CD4-positive, alpha-beta memory T cell (primary cell): ENCODE data around the gene SS18L1. TPM values are rescaled to one million over a fixed set of nuclear protein-coding genes. Genes with fewer than 3 reads are reported as not detected.

Source experiments
- CTCF ChIA-PET: fragments of 350-600 bp; sonication (Branson Sonifier 250); formaldehyde crosslinking; loops from one replicate; lab custom pipeline; 2021; ENCODE audit warnings: inconsistent platforms; ENCODE audit not compliant: partially characterized antibody; lab: Charles Lee
- POLR2A ChIA-PET: fragments of 350-600 bp; sonication (Branson Sonifier 250); formaldehyde crosslinking; loops from one replicate; lab custom pipeline; 2021; ENCODE audit not compliant: partially characterized antibody; lab: Charles Lee
- DNase-seq, 5 donors: peaks; one replicate each; pipeline versions ENCODE4 v3.0.0 to v3.0.0-alpha.2; 2020 to 2022; ENCODE audit warnings: mixed read lengths in 1 of 5
- H3K27ac ChIP-seq: one replicate; pipeline ENCODE4 v1.7.0; 2013; ENCODE audit warnings: low read depth, low read length
- H3K27me3 ChIP-seq: 2 replicates; pipeline ENCODE4 v1.7.0; 2013; ENCODE audit warnings: mild to moderate bottlenecking, low read length, moderate library complexity; ENCODE audit not compliant: insufficient read depth
- H3K36me3 ChIP-seq: 2 replicates; pipeline ENCODE4 v1.7.0; 2013; ENCODE audit warnings: mild to moderate bottlenecking, low read length, moderate library complexity; ENCODE audit not compliant: insufficient read depth
- H3K4me1 ChIP-seq: 2 replicates; pipeline ENCODE4 v1.7.0; 2013; ENCODE audit warnings: mild to moderate bottlenecking, low read length, moderate library complexity; ENCODE audit not compliant: insufficient read depth
- H3K4me3 ChIP-seq, 2 donors: one replicate each; pipeline ENCODE4 v1.7.0; 2013; ENCODE audit warnings: low read length in 2 of 2, mild to moderate bottlenecking in 1 of 2
- H3K9me3 ChIP-seq, 2 donors: one replicate each; pipeline ENCODE4 v1.7.0; 2013; ENCODE audit warnings: low read length in 2 of 2, control low read depth in 1 of 2; ENCODE audit not compliant: control insufficient read depth in 1 of 2
- H3K27ac Mint-ChIP-seq, 7 donors: one replicate each; pipeline ENCODE4 v1.8.0; 2020 to 2021; ENCODE audit warnings: mixed read lengths in 7 of 7, mild to moderate bottlenecking in 6 of 7, inconsistent platforms in 3 of 7, moderate library complexity in 3 of 7
- H3K27me3 Mint-ChIP-seq, 2 donors: one replicate each; pipeline ENCODE4 v1.8.0; 2020 to 2021; ENCODE audit warnings: mixed read lengths in 2 of 2
- H3K36me3 Mint-ChIP-seq, 2 donors: one replicate each; pipeline ENCODE4 v1.8.0; 2020 to 2021; ENCODE audit warnings: mixed read lengths in 2 of 2, inconsistent platforms in 1 of 2, mild to moderate bottlenecking in 1 of 2
- H3K4me1 Mint-ChIP-seq, 4 donors: one replicate each; pipeline ENCODE4 v1.8.0; 2020 to 2021; ENCODE audit warnings: mixed read lengths in 4 of 4, mild to moderate bottlenecking in 1 of 4
- H3K4me3 Mint-ChIP-seq, 8 donors: one replicate each; pipeline ENCODE4 v1.8.0; 2020 to 2021; ENCODE audit warnings: mixed read lengths in 8 of 8, mild to moderate bottlenecking in 7 of 8, moderate library complexity in 6 of 8, inconsistent platforms in 3 of 8
- H3K9me3 Mint-ChIP-seq, 8 donors: one replicate each; pipeline ENCODE4 v1.8.0; 2020 to 2021; ENCODE audit warnings: mixed read lengths in 8 of 8, mild to moderate bottlenecking in 5 of 8, inconsistent platforms in 3 of 8, moderate library complexity in 1 of 8
- intact Hi-C: fragments of 100-400 bp; cut with micrococcal nuclease; formaldehyde crosslinking; loops from one replicate; pipeline ENCODE4 v1.15.1; 2023
- polyA plus RNA-seq, 2 donors: library from polyadenylated mRNA; unstranded; fragments of 300-500 nt; fragmentation: Illumina TruSeq; gene quantifications; one replicate each; pipeline ENCODE4 v1.2.3, GENCODE V29; 2021
- total RNA-seq, 2 experiments: library from RNA; stranded (reverse); gene quantifications; one replicate each; pipeline ENCODE4 v1.2.3, GENCODE V29; 2021

Gene SS18L1
- total and polyA plus RNA-seq, 4 experiments from 2014 or later: 0.71 to 24.8 (median 12.0) TPM

GRCh38 chr20:62175711-62176110, 32.1 kb downstream of the SS18L1 start:
- Histone ChIP-seq H3K4me1 (no peaks in the 10 kb centered on the region), H3K27me3 (no peaks in the 10 kb centered on the region), H3K4me3 (no peak overlapping the region), H3K27ac (no peak overlapping the region), H3K36me3 (peaks cover 4% of the 10 kb centered on the region), H3K9me3 (no peaks in the 10 kb centered on the region)
- H3K9me3 Mint-ChIP-seq: no peaks in the 10 kb centered on the region
- DNase-seq: no peak
- ChIA-PET POLR2A (no interaction called here), CTCF (no interaction called here)
- intact Hi-C loops: no loop called here
- peak overlapping the region in 1 of 7 donors; percentile 68 for H3K27ac Mint-ChIP-seq
- H3K36me3 Mint-ChIP-seq: peaks cover 10 to 20% of the 10 kb centered on the region in 2 donors
- no peak overlapping the region for H3K4me3 Mint-ChIP-seq
- no peaks in the 10 kb centered on the region for H3K4me1 Mint-ChIP-seq
- H3K27me3 Mint-ChIP-seq: no peaks in the 10 kb centered on the region

GRCh38 chr20:62176866-62177265, 33.3 kb downstream of the SS18L1 start:
- no peaks in the 10 kb centered on the region for H3K9me3 Mint-ChIP-seq
- DNase-seq: no peak
- peaks cover 10 to 18% of the 10 kb centered on the region in 2 donors for H3K36me3 Mint-ChIP-seq
- H3K4me3 ChIP-seq: no peak overlapping the region
- H3K4me1 ChIP-seq: peaks cover 3% of the 10 kb centered on the region
- CTCF ChIA-PET: no interaction called here
- H3K9me3 ChIP-seq: no peaks in the 10 kb centered on the region
- H3K36me3 ChIP-seq: peaks cover 4% of the 10 kb centered on the region
- no peaks in the 10 kb centered on the region for H3K27me3 Mint-ChIP-seq
- peak overlapping the region in 1 of 7 donors; percentile 36 for H3K27ac Mint-ChIP-seq
- intact Hi-C loops: no loop called here
- no peak overlapping the region for H3K4me3 Mint-ChIP-seq
- H3K4me1 Mint-ChIP-seq: peaks cover 3 to 4% (median 3%) of the 10 kb centered on the region in 4 donors
- POLR2A ChIA-PET: no interaction called here
- no peaks in the 10 kb centered on the region for H3K27me3 ChIP-seq
- no peak overlapping the region for H3K27ac ChIP-seq

GRCh38 chr20:62177307-62177706, 33.7 kb downstream of the SS18L1 start:
- no peak for DNase-seq
- ChIA-PET POLR2A (no interaction called here), CTCF (interaction anchor here (0.7 kb wide), 1 partner anchor 692 kb away, joined by 3 read pairs; no protein-coding TSS in a partner anchor)
- no peak overlapping the region for H3K4me3 ChIP-seq
- peaks cover 4% of the 10 kb centered on the region for H3K36me3 ChIP-seq
- H3K9me3 Mint-ChIP-seq: no peaks in the 10 kb centered on the region
- intact Hi-C loops: no loop called here
- H3K27me3 Mint-ChIP-seq: no peaks in the 10 kb centered on the region
- no peak overlapping the region for H3K27ac ChIP-seq
- peaks cover 6 to 8% (median 7%) of the 10 kb centered on the region in 4 donors for H3K4me1 Mint-ChIP-seq
- H3K27ac Mint-ChIP-seq: no peak overlapping the region
- no peaks in the 10 kb centered on the region for H3K9me3 ChIP-seq
- H3K36me3 Mint-ChIP-seq: peaks cover 10 to 19% of the 10 kb centered on the region in 2 donors
- no peak overlapping the region for H3K4me3 Mint-ChIP-seq
- H3K27me3 ChIP-seq: no peaks in the 10 kb centered on the region
- peaks cover 7% of the 10 kb centered on the region for H3K4me1 ChIP-seq

- H3K27ac Mint-ChIP-seq: no peak overlapping the region
- H3K4me3 ChIP-seq: no peak overlapping the region
- CTCF ChIA-PET: no interaction called here
- peaks cover 10 to 18% (median 11%) of the 10 kb centered on the region in 4 donors for H3K4me1 Mint-ChIP-seq
- intact Hi-C loops: no loop called here
- H3K27me3 ChIP-seq: no peaks in the 10 kb centered on the region
- H3K4me3 Mint-ChIP-seq: no peak overlapping the region
- H3K36me3 Mint-ChIP-seq: peaks cover 10 to 25% of the 10 kb centered on the region in 2 donors
- H3K9me3 Mint-ChIP-seq: peaks cover 0 to 2% (median 0%) of the 10 kb centered on the region in 8 donors
- H3K27me3 Mint-ChIP-seq: no peaks in the 10 kb centered on the region
- H3K36me3 ChIP-seq: peaks cover 4% of the 10 kb centered on the region
- no peaks in the 10 kb centered on the region for H3K9me3 ChIP-seq
- no peak for DNase-seq
- peaks cover 9% of the 10 kb centered on the region for H3K4me1 ChIP-seq
- POLR2A ChIA-PET: no interaction called here
- H3K27ac ChIP-seq: no peak overlapping the region
Measured at GRCh38 chr20:62178316-62179161, 35.0 kb downstream of the SS18L1 start.

GRCh38 chr20:62179162-62179504, 35.6 kb downstream of the SS18L1 start:
- no peak overlapping the region for H3K27ac ChIP-seq
- no peaks in the 10 kb centered on the region for H3K9me3 ChIP-seq
- DNase-seq: no peak
- H3K9me3 Mint-ChIP-seq: peaks cover 0 to 2% (median 0%) of the 10 kb centered on the region in 8 donors
- peaks cover 4% of the 10 kb centered on the region for H3K36me3 ChIP-seq
- peaks cover 7 to 22% of the 10 kb centered on the region in 2 donors for H3K36me3 Mint-ChIP-seq
- H3K27me3 ChIP-seq: no peaks in the 10 kb centered on the region
- intact Hi-C loops: no loop called here
- peaks cover 15% of the 10 kb centered on the region for H3K4me1 ChIP-seq
- no peak overlapping the region for H3K27ac Mint-ChIP-seq
- H3K4me1 Mint-ChIP-seq: peaks cover 13 to 24% (median 15%) of the 10 kb centered on the region in 4 donors
- H3K4me3 ChIP-seq: no peak overlapping the region
- no peak overlapping the region for H3K4me3 Mint-ChIP-seq
- ChIA-PET CTCF (no interaction called here), POLR2A (no interaction called here)
- H3K27me3 Mint-ChIP-seq: no peaks in the 10 kb centered on the region

GRCh38 chr20:62181808-62182207, 38.2 kb downstream of the SS18L1 start:
- peak overlapping the region in 1 of 2 donors; percentile 92 for H3K4me3 ChIP-seq
- H3K9me3 ChIP-seq: no peaks in the 10 kb centered on the region
- Mint-ChIP-seq H3K36me3 (peaks cover 0 to 12% of the 10 kb centered on the region in 2 donors), H3K9me3 (peaks cover 0 to 2% (median 0%) of the 10 kb centered on the region in 8 donors), H3K4me1 (peaks cover 15 to 41% (median 30%) of the 10 kb centered on the region in 4 donors), H3K27me3 (no peaks in the 10 kb centered on the region), H3K27ac (peak overlapping the region; percentile 93 to 98 (median 96)), H3K4me3 (peak overlapping the region; percentile 89 to 97 (median 92))
- H3K4me1 ChIP-seq: peaks cover 22% of the 10 kb centered on the region
- no peaks in the 10 kb centered on the region for H3K27me3 ChIP-seq
- peak overlapping the region; percentile 94 for H3K27ac ChIP-seq
- DNase-seq: peak in 1 of 5 donors; percentile 2
- CTCF ChIA-PET: no interaction called here
- no peaks in the 10 kb centered on the region for H3K36me3 ChIP-seq
- intact Hi-C loops: loop anchor here (1.0 to 5.0 kb wide), 5 partner anchors 39 to 225 kb away; partner anchors contain the start of genes CABLES2, OSBPL2, PSMA7 and RPS21
- POLR2A ChIA-PET: interaction anchor here (1.2 to 1.9 kb wide), 2 partner anchors 60 to 115 kb away, joined by 3 to 4 read pairs; partner anchors contain the start of gene LSM14B
